ENCODE data around the gene MEF2A. TPM values are rescaled to one million over a fixed set of nuclear protein-coding genes. Genes with fewer than 3 reads are reported as not detected.

Gene MEF2A
- total and polyA plus RNA-seq, 2 donors (not counting 1 experiment from before 2014, with no cell fraction given): 44.0 to 102 TPM

GRCh38 chr15:99598296-99598695 is 32.5 kb downstream of the MEF2A start:
- Histone ChIP-seq H3K27ac (ENCODE audit: low read length in 2 of 2) (no peak overlapping the region), H3K79me2 (ENCODE audit: control insufficient read depth, insufficient read depth, low read length) (peaks cover 99% of the 10 kb centered on the region), H3K4me3 (ENCODE audit: control extremely low read depth in 1 of 5, extremely low read depth in 1 of 5, insufficient read depth in 1 of 5, low read depth in 2 of 5, low read length in 4 of 5) (no peak overlapping the region), H3K9ac (ENCODE audit: low read length) (no peak overlapping the region), H4K20me1 (ENCODE audit: control insufficient read depth, insufficient read depth, low read length, poor library complexity, severe bottlenecking) (peaks cover 45% of the 10 kb centered on the region), H3K4me2 (replicated peaks; ENCODE audit: low read depth, low read length, poor library complexity, severe bottlenecking) (no peak overlapping the region), H3K9me3 (ENCODE audit: control extremely low read depth in 1 of 3, control insufficient read depth in 2 of 3, insufficient read depth in 1 of 3, low read length in 2 of 3) (peaks cover 5 to 9% (median 5%) of the 10 kb centered on the region in 3 donors), H3K27me3 (replicated peaks in 1 of 4; ENCODE audit: control extremely low read depth in 1 of 4, control insufficient read depth in 3 of 4, insufficient read depth in 4 of 4, low read length in 3 of 4) (no peaks in the 10 kb centered on the region), H3K36me3 (replicated peaks in 1 of 2; ENCODE audit: control extremely low read depth in 1 of 2, control insufficient read depth in 1 of 2, extremely low read depth in 1 of 2, insufficient read depth in 2 of 2, low read length in 1 of 2) (peaks cover 17 to 40% of the 10 kb centered on the region in 2 experiments), H2AFZ (ENCODE audit: insufficient read depth, low read depth, low read length, poor library complexity, severe bottlenecking) (no peak overlapping the region), H3K4me1 (ENCODE audit: control insufficient read depth in 2 of 2, insufficient read depth in 2 of 2, low read length in 2 of 2) (peaks cover 0 to 4% of the 10 kb centered on the region in 2 donors)
- Mint-ChIP-seq H3K4me3 (no peak overlapping the region), H3K4me1 (peaks cover 54% of the 10 kb centered on the region), H3K27ac (no peak overlapping the region), H3K9me3 (ENCODE audit: insufficient read depth) (peaks cover 13% of the 10 kb centered on the region), H3K27me3 (no peaks in the 10 kb centered on the region)
- WGBS (ENCODE audit: insufficient coverage): 100% methylated on average over 1 of the region's 3 CpGs
- ATAC-seq (ENCODE audit: low read depth) (no peak), DNase-seq (no peak)
- ChIA-PET POLR2A (no interaction called here), CTCF (no interaction called here)
- intact Hi-C loops (cut with micrococcal nuclease): loop anchor here (5.0 kb wide), 1 partner anchor 34 kb away; no protein-coding TSS in a partner anchor
- no peak for TF ChIP-seq EZH2 (IDR thresholded peaks at IDR 0.05; ENCODE audit: borderline replicate concordance, insufficient read depth, low read depth, low read length, poor library complexity, severe bottlenecking)
- TF ChIP-seq CTCF (IDR thresholded peaks at IDR 0.05): no peak

GRCh38 chr15:99603828-99604227 is 38.0 kb downstream of the MEF2A start:
- no peak for DNase-seq
- H3K36me3 ChIP-seq (replicated peaks in 1 of 2; ENCODE audit: control extremely low read depth in 1 of 2, control insufficient read depth in 1 of 2, extremely low read depth in 1 of 2, insufficient read depth in 2 of 2, low read length in 1 of 2): peaks cover 5 to 29% of the 10 kb centered on the region in 2 experiments
- H3K79me2 ChIP-seq (ENCODE audit: control insufficient read depth, insufficient read depth, low read length): peaks cover 100% of the 10 kb centered on the region
- H3K9me3 Mint-ChIP-seq (ENCODE audit: insufficient read depth): peaks cover 6% of the 10 kb centered on the region
- H3K27ac ChIP-seq (ENCODE audit: low read length in 2 of 2): peak overlapping the region in 1 of 2 donors; percentile 37
- peak overlapping the region; percentile 80 for H3K27ac Mint-ChIP-seq
- no peak for ATAC-seq (ENCODE audit: low read depth)
- H3K27me3 ChIP-seq (replicated peaks in 1 of 4; ENCODE audit: control extremely low read depth in 1 of 4, control insufficient read depth in 3 of 4, insufficient read depth in 4 of 4, low read length in 3 of 4): no peaks in the 10 kb centered on the region
- CTCF ChIA-PET: interaction anchor here (0.7 kb wide), 1 partner anchor 128 kb away, joined by 3 read pairs; no protein-coding TSS in a partner anchor
- TF ChIP-seq CTCF (IDR thresholded peaks at IDR 0.05) (no peak), EZH2 (IDR thresholded peaks at IDR 0.05; ENCODE audit: borderline replicate concordance, insufficient read depth, low read depth, low read length, poor library complexity, severe bottlenecking) (no peak)
- no peak overlapping the region for H2AFZ ChIP-seq (ENCODE audit: insufficient read depth, low read depth, low read length, poor library complexity, severe bottlenecking)
- POLR2A ChIA-PET: no interaction called here
- H3K4me3 ChIP-seq (ENCODE audit: control extremely low read depth in 1 of 5, extremely low read depth in 1 of 5, insufficient read depth in 1 of 5, low read depth in 2 of 5, low read length in 4 of 5): no peak overlapping the region
- peaks cover 46% of the 10 kb centered on the region for H4K20me1 ChIP-seq (ENCODE audit: control insufficient read depth, insufficient read depth, low read length, poor library complexity, severe bottlenecking)
- H3K4me1 Mint-ChIP-seq: peaks cover 79% of the 10 kb centered on the region
- no peaks in the 10 kb centered on the region for H3K27me3 Mint-ChIP-seq
- peak overlapping the region; percentile 24 for H3K4me3 Mint-ChIP-seq
- no CpG with 5 or more reads among the region's 1 CpG for WGBS (ENCODE audit: insufficient coverage)
- H3K4me2 ChIP-seq (replicated peaks; ENCODE audit: low read depth, low read length, poor library complexity, severe bottlenecking): no peak overlapping the region
- no peak overlapping the region for H3K9ac ChIP-seq (ENCODE audit: low read length)
- intact Hi-C loops (cut with micrococcal nuclease): loop anchor here (2.0 kb wide), 1 partner anchor 13 kb away; no protein-coding TSS in a partner anchor
- peaks cover 0 to 2% (median 2%) of the 10 kb centered on the region in 3 donors for H3K9me3 ChIP-seq (ENCODE audit: control extremely low read depth in 1 of 3, control insufficient read depth in 2 of 3, insufficient read depth in 1 of 3, low read length in 2 of 3)
- H3K4me1 ChIP-seq (ENCODE audit: control insufficient read depth in 2 of 2, insufficient read depth in 2 of 2, low read length in 2 of 2): peaks cover 17 to 45% of the 10 kb centered on the region in 2 donors
